ENCODE measurements around the gene TACR1.
"Not testable (repeated sequence)": the region's sequence is repeated elsewhere in the genome, so short reads cannot be mapped to it uniquely, and the experiment has no call there.

The TACR1 gene

GRCh38 chr2:75199428-75200011 is at the start of gene TACR1:
Gene TACR1 (minus strand): TSS chr2:75199520. CDS start chr2:75198934, 586 bp downstream.
- no peaks in the 10 kb centered on the region for H3K36me3 Mint-ChIP-seq
- peaks cover 20% of the 10 kb centered on the region for H3K4me1 Mint-ChIP-seq
- peak; percentile 77 for ATAC-seq
- peak within 1 kb of the TSS; percentile 81 for H3K4me3 Mint-ChIP-seq
- H3K27me3 Mint-ChIP-seq: peaks cover 52% of the 10 kb centered on the region
- H3K27ac Mint-ChIP-seq: no peak within 1 kb of the TSS
- no peaks in the 10 kb centered on the region for H3K9me3 Mint-ChIP-seq

- H3K27me3 Mint-ChIP-seq, ATAC-seq, H3K4me1 Mint-ChIP-seq, H3K9me3 Mint-ChIP-seq, H3K4me3 Mint-ChIP-seq, H3K27ac Mint-ChIP-seq: not testable (repeated sequence)
- H3K36me3 Mint-ChIP-seq: peaks cover 11% of the 10 kb centered on the region
Observed at GRCh38 chr2:75248581-75248980, 49.3 kb upstream of the TACR1 start.

GRCh38 chr2:75246441-75247167 is 47.3 kb upstream of the TACR1 start:
- no peak for ATAC-seq
- Mint-ChIP-seq H3K36me3 (peaks cover 19% of the 10 kb centered on the region), H3K27ac (no peak overlapping the region), H3K9me3 (peaks cover 8% of the 10 kb centered on the region), H3K4me1 (no peaks in the 10 kb centered on the region), H3K27me3 (no peaks in the 10 kb centered on the region), H3K4me3 (no peak overlapping the region)

- Mint-ChIP-seq H3K36me3 (peaks cover 8% of the 10 kb centered on the region), H3K27me3 (no peaks in the 10 kb centered on the region), H3K4me3 (no peak overlapping the region), H3K9me3 (no peaks in the 10 kb centered on the region), H3K4me1 (no peaks in the 10 kb centered on the region), H3K27ac (no peak overlapping the region)
- no peak for ATAC-seq
Observed at GRCh38 chr2:75243219-75243618, 43.9 kb upstream of the TACR1 start.

GRCh38 chr2:75241696-75242095 is 42.4 kb upstream of the TACR1 start:
- H3K4me1 Mint-ChIP-seq: no peaks in the 10 kb centered on the region

GRCh38 chr2:75238670-75239330 is 39.5 kb upstream of the TACR1 start:
- Mint-ChIP-seq H3K36me3 (peaks cover 8% of the 10 kb centered on the region), H3K27me3 (no peaks in the 10 kb centered on the region), H3K4me3 (no peak overlapping the region), H3K4me1 (no peaks in the 10 kb centered on the region), H3K27ac (no peak overlapping the region), H3K9me3 (peaks cover 4% of the 10 kb centered on the region)
- no peak for ATAC-seq

More at GRCh38 chr2:75241696-75242095, 42.4 kb upstream of the TACR1 start:
- no peaks in the 10 kb centered on the region for H3K9me3 Mint-ChIP-seq
- peaks cover 8% of the 10 kb centered on the region for H3K36me3 Mint-ChIP-seq
- H3K4me3 Mint-ChIP-seq: no peak overlapping the region
- no peak for ATAC-seq
- H3K27ac Mint-ChIP-seq: no peak overlapping the region
- H3K27me3 Mint-ChIP-seq: no peaks in the 10 kb centered on the region

- Mint-ChIP-seq H3K27me3 (no peaks in the 10 kb centered on the region), H3K9me3 (peaks cover 4% of the 10 kb centered on the region), H3K4me3 (no peak overlapping the region), H3K27ac (no peak overlapping the region), H3K36me3 (peaks cover 2% of the 10 kb centered on the region), H3K4me1 (no peaks in the 10 kb centered on the region)
- no peak for ATAC-seq
Observed at GRCh38 chr2:75237296-75237695, 38.0 kb upstream of the TACR1 start.

- H3K27me3 Mint-ChIP-seq: no peaks in the 10 kb centered on the region
- no peaks in the 10 kb centered on the region for H3K36me3 Mint-ChIP-seq
- peaks cover 4% of the 10 kb centered on the region for H3K9me3 Mint-ChIP-seq
- no peak overlapping the region for H3K27ac Mint-ChIP-seq
- H3K4me1 Mint-ChIP-seq: no peaks in the 10 kb centered on the region
- ATAC-seq: no peak
- no peak overlapping the region for H3K4me3 Mint-ChIP-seq
Observed at GRCh38 chr2:75233965-75234364, 34.6 kb upstream of the TACR1 start.

GRCh38 chr2:75226617-75227016 is 27.3 kb upstream of the TACR1 start:
- Mint-ChIP-seq H3K36me3 (no peaks in the 10 kb centered on the region), H3K4me1 (no peaks in the 10 kb centered on the region), H3K27ac (no peak overlapping the region), H3K9me3 (no peaks in the 10 kb centered on the region), H3K4me3 (no peak overlapping the region), H3K27me3 (no peaks in the 10 kb centered on the region)
- no peak for ATAC-seq

- no peak overlapping the region for H3K27ac Mint-ChIP-seq
- no peaks in the 10 kb centered on the region for H3K36me3 Mint-ChIP-seq
- no peak for ATAC-seq
- no peaks in the 10 kb centered on the region for H3K9me3 Mint-ChIP-seq
- no peaks in the 10 kb centered on the region for H3K27me3 Mint-ChIP-seq
- no peak overlapping the region for H3K4me3 Mint-ChIP-seq
- H3K4me1 Mint-ChIP-seq: no peaks in the 10 kb centered on the region
Observed at GRCh38 chr2:75226099-75226498, 26.8 kb upstream of the TACR1 start.

- Mint-ChIP-seq H3K27ac (no peak overlapping the region), H3K4me1 (no peaks in the 10 kb centered on the region), H3K4me3 (no peak overlapping the region)
Observed at GRCh38 chr2:75224636-75225094, 25.3 kb upstream of the TACR1 start.

GRCh38 chr2:75222527-75222926 is 23.2 kb upstream of the TACR1 start:
- peaks cover 2% of the 10 kb centered on the region for H3K9me3 Mint-ChIP-seq
- H3K27me3 Mint-ChIP-seq: peaks cover 17% of the 10 kb centered on the region

More at GRCh38 chr2:75224636-75225094, 25.3 kb upstream of the TACR1 start:
- Mint-ChIP-seq H3K27me3 (no peaks in the 10 kb centered on the region), H3K9me3 (peaks cover 2% of the 10 kb centered on the region), H3K36me3 (no peaks in the 10 kb centered on the region)
- no peak for ATAC-seq

GRCh38 chr2:75221862-75222261 is 22.5 kb upstream of the TACR1 start:
- H3K4me1 Mint-ChIP-seq: no peaks in the 10 kb centered on the region

More at GRCh38 chr2:75222527-75222926, 23.2 kb upstream of the TACR1 start:
- H3K36me3 Mint-ChIP-seq: no peaks in the 10 kb centered on the region
- H3K4me3 Mint-ChIP-seq: no peak overlapping the region
- H3K4me1 Mint-ChIP-seq: no peaks in the 10 kb centered on the region
- no peak overlapping the region for H3K27ac Mint-ChIP-seq
- no peak for ATAC-seq

GRCh38 chr2:75219213-75219612 is 19.9 kb upstream of the TACR1 start:
- not testable (repeated sequence) for H3K36me3 Mint-ChIP-seq, H3K4me1 Mint-ChIP-seq, H3K4me3 Mint-ChIP-seq, ATAC-seq, H3K27ac Mint-ChIP-seq, H3K9me3 Mint-ChIP-seq
- H3K27me3 Mint-ChIP-seq: peaks cover 37% of the 10 kb centered on the region

More at GRCh38 chr2:75221862-75222261, 22.5 kb upstream of the TACR1 start:
- H3K4me3 Mint-ChIP-seq: no peak overlapping the region
- peaks cover 24% of the 10 kb centered on the region for H3K27me3 Mint-ChIP-seq
- H3K9me3 Mint-ChIP-seq: peaks cover 2% of the 10 kb centered on the region
- H3K27ac Mint-ChIP-seq: no peak overlapping the region
- ATAC-seq: no peak
- no peaks in the 10 kb centered on the region for H3K36me3 Mint-ChIP-seq

- Mint-ChIP-seq H3K27me3 (peaks cover 23% of the 10 kb centered on the region), H3K9me3 (no peaks in the 10 kb centered on the region), H3K4me1 (peaks cover 9% of the 10 kb centered on the region), H3K4me3 (no peak overlapping the region), H3K27ac (no peak overlapping the region), H3K36me3 (no peaks in the 10 kb centered on the region)
- ATAC-seq: no peak
Observed at GRCh38 chr2:75211266-75211770, 12.0 kb upstream of the TACR1 start.
